ENCODE data around the gene LIMS2.

DNA sequence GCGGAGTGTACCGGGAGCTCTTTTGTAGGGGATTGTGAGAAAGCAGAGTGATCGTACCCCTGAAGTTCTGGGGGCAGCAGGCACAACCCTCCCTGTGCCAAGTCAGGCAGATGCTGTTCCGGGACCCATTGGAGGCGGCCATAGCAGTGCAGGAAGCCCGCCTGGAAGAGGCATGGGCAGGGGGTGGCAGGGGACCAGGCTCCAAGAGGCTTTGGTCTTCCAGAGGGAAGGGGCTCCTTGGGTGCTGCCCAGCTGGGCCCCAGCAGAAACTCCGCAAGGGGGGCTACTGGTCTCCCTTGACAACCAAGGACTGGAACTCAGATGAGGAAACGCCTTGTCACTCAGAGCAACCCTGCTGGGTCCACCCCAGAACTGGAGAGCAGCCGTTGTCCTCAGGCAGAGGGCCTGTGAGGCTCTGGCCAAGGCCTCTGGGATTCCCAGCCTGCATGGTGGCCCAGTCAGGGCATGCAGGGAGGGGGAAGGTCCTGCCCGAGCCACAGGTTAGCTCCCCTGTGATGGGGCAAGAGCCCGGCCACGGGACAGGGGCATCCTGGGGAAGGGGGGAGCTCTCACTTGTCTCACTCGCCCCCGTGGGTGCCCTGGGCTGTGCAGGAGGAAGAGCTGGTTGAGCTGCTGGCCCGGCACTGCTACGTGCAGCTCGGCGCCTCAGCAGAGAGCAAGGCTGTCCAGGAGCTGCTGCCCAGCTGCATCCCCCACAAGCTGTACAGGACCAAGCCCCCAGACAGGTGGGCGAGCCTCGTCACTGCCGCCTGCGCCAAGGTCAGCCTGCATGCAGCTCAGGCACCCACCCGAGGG is 50.4 kb downstream of the LIMS2 start:
- TF ChIP-seq POLR2A (IDR thresholded peaks at IDR 0.05; ENCODE audit: control extremely low read depth in 1 of 2, low read depth in 2 of 2, low read length in 2 of 2) (no peak), CTCF (IDR thresholded peaks at IDR 0.05; ENCODE audit: control extremely low read depth in 1 of 3, insufficient read depth in 1 of 3, low read depth in 1 of 3, low read length in 3 of 3) (no peak), JUND (IDR thresholded peaks at IDR 0.05; ENCODE audit: low read length) (no peak), SIX5 (IDR thresholded peaks at IDR 0.05; ENCODE audit: low read depth, low read length) (no peak), POLR2AphosphoS5 (IDR thresholded peaks at IDR 0.05; ENCODE audit: low read depth, low read length) (no peak), YY1 (IDR thresholded peaks at IDR 0.05; ENCODE audit: low read depth, low read length) (no peak), EZH2 (IDR thresholded peaks at IDR 0.05; ENCODE audit: low read depth, low read length, severe bottlenecking) (no peak), RFX5 (IDR thresholded peaks at IDR 0.05; ENCODE audit: borderline replicate concordance, low read depth, low read length) (no peak), GTF2F1 (IDR thresholded peaks at IDR 0.05; ENCODE audit: borderline replicate concordance, low read depth, low read length) (no peak), CHD2 (IDR thresholded peaks at IDR 0.05; ENCODE audit: low read length) (no peak), TEAD4 (IDR thresholded peaks at IDR 0.05; ENCODE audit: low read depth, low read length) (no peak)
